Gastroesophageal sphincter (tissue), 3 donors: ENCODE measurements around the gene VAMP7.
"Not testable (repeated sequence)": the region's sequence is repeated elsewhere in the genome, so short reads cannot be mapped to it uniquely, and the experiment has no call there.

Experiments
- CTCF ChIP-seq, 4 experiments: fragments of 200-600 bp in 2 of 4; fragments of 450-650 bp in 2 of 4; sonication (generic) in 1 of 4; IDR thresholded peaks; one replicate each; pipeline ENCODE4 v1.5.1; 2017 to 2019; ENCODE audit warnings: antibody characterized with exemption in 4 of 4, mild to moderate bottlenecking in 2 of 4, moderate library complexity in 2 of 4
- POLR2A ChIP-seq, 2 donors: fragments of 450-650 bp; IDR thresholded peaks; one replicate each; pipeline ENCODE4 v1.6.1; 2017; ENCODE audit warnings: antibody characterized with exemption in 2 of 2, mild to moderate bottlenecking in 2 of 2, moderate library complexity in 1 of 2
- POLR2AphosphoS5 ChIP-seq: sonication (generic); formaldehyde crosslinking; IDR thresholded peaks from one replicate; pipeline ENCODE4 v1.6.1; 2017; ENCODE audit warnings: antibody characterized with exemption

- not testable (repeated sequence) for TF ChIP-seq CTCF (IDR thresholded peaks at IDR 0.05); POLR2A (IDR thresholded peaks at IDR 0.05); POLR2AphosphoS5
Observed at GRCh38 chrX:155907661-155908060, 26.5 kb downstream of the VAMP7 start.
